GM12892 (cell line): ENCODE data around the gene GRAP.

Experiments used
- POLR2A ChIP-seq: IDR thresholded peaks from 2 replicates; pipeline ENCODE4 v1.6.1; 2011; ENCODE audit warnings: low read depth, low read length, control low read depth
- POLR2AphosphoS5 ChIP-seq: IDR thresholded peaks from 2 replicates; pipeline ENCODE4 v1.6.1; 2011; ENCODE audit warnings: low read depth, low read length, control low read depth
- TAF1 ChIP-seq: IDR thresholded peaks from 2 replicates; pipeline ENCODE4 v1.6.1; 2011; ENCODE audit warnings: low read depth, mild to moderate bottlenecking, control low read depth, low read length, borderline replicate concordance

DNA sequence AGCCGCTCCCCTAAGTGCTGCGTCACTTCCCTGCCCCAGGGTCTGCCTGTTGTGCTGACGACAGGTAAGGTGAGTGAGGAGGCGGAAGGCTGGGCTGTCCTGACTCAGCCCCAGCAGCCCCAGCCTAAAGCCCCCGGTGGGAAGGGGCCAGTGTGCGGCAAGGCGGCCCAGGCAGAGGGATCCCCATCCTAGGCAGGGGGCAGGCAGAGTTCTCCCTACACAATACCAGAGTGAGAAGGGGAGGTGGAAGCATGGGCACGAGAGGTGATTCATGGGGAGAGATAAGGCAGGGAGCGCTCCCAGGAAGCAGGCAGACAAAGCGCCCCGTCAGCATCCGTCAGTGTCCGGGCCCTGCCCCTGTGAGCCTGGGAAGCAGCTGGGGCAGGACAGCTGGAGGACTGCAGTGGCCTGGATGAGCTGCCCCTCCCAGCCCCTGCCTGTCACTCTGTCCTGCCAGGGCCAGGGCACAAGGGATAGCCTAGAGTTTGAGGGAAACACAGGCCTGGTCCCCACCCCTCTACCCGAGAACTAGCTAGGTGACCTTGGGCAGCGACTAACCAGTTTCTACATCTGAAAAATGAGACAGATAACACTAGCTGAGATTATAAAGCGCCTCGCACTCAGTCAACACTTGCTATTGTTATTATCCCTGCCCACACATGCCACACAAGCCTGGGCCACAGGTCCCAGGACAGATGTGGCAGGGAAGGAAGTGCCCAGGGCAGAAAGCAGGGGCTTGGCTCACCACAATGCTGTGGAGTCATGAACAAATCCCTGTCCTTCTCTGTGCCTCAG, 46.0 kb downstream of the GRAP start:
- TF ChIP-seq POLR2A (no peak), POLR2AphosphoS5 (no peak), TAF1 (no peak)
